Astrocyte (in vitro differentiated cells and primary cell): ENCODE measurements around the gene LIN37.

Experiments
- CTCF ChIP-seq: IDR thresholded peaks from 2 replicates; pipeline ENCODE4 v1.5.1; 2011; ENCODE audit warnings: low read depth, mild to moderate bottlenecking, inconsistent platforms, low read length, moderate library complexity; ENCODE audit not compliant: insufficient read depth
- EZH2 ChIP-seq: IDR thresholded peaks from 2 replicates; pipeline ENCODE4 v1.6.1; 2012; ENCODE audit warnings: mild to moderate bottlenecking, low read length, inconsistent platforms; ENCODE audit not compliant: insufficient read depth

- TF ChIP-seq CTCF (no peak), EZH2 (no peak)
Measured at GRCh38 chr19:35720648-35721047, 27.7 kb upstream of the LIN37 start.
